Effector CD8-positive, alpha-beta T cell (primary cell): ENCODE results near the gene ZEB2.

Source experiments
- DNase-seq: peaks from one replicate; lab custom pipeline; 2025; lab: John Stamatoyannopoulos, UW

Gene ZEB2

DNA sequence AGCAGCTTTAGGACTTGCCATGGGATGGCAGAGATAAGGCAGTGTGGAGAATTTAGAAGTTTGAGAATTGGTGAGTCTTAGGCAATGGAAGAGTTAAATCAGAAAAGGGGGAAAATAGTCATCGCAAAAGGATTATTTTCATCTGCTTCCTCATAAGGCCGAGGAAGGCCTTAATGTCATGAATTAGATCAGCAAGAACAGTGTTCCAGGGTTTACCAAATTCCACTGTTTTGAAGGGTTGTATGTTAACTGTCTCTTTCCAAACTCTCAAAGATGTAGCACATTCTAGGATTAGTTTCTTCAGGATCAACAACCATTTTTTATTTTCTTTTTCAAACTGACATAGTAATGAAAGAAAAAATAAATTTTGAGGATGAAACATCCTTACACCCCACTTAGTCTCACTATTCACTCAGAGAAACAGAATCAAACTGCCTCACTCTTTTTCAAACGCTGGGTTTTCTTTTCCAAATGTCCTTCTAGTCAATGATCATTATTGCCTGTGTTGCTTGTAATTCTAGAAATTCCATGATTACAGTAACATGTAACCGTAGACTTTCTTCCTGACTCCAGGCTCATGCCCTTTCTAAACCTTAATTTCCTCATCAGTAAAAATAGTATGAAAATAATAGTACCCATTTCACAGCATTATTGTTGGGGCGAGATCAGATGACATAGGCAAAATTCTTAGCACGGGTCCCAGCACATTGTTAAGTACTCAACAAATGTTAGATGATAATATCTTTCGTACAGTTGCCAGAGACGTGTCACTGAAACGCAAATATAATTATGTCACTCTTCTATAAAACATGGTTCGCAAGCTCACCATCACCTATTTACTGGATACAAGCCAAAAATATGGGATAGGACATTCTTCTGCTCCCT lies 23.6 kb downstream of the ZEB2 start:
- no peak for DNase-seq

DNA sequence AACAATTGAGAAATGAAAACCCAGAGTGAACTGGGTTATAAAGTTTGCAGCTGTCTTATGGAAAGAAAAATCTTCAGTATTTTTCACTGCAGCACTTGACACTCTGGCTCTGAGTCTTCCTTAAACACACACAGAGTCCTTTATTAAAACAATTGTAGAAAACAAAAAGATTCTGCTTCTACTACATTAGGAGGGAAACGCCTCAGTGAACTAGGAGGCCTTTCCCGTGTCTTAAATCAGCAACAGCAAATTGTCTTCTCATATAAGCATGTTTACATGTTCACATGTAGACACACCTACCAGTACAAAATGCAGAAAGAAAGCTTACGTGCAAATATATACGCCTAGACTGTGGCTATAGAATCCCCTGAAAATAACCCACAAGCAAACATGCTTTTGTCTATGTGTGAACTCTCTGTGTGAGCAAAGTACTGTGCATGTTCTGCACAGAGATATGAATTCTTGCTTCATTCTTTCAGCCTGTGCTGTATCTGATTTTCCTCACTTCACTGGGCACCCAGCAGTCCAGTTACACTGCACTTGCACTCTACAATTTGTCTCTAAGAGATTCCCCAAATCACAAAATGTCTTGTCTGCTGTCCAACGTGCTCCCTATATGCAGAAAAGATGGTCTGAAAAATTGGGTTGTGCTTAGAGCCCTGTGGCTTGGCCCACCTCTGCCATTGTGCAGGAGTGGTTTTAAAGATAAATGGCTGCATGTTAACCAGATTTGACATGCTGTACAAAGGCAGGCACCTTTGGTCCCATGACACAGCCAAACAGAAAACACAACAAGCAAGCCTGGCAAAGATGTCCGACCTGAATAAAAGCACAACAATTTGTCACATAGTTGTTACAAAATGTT lies 24.5 kb downstream of the ZEB2 start:
- DNase-seq: no peak

GRCh38 chr2:144493027-144493809 lies 26.7 kb downstream of the ZEB2 start:
- no peak for DNase-seq

DNA sequence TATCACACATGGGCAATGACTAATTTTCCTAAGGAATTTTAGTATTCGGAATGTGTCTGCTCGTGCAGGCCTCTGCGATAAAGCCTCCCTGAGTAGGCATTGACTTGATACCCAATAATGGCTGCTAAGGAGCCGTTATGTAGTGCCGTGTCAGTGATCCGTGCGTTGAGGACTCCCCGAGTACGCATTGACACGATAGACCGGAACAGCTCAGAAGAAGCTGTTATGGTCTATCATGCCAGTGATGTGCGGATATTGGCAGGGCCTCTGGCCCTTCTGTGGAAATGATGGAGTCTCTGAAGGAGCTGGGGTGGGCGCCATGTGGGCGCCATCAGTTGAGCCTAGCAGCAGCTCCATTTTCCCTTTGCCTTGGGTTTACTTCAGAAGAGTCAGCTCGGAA lies 29.1 kb downstream of the ZEB2 start:
- DNase-seq: no peak

- no peak for DNase-seq
These were observed 29.9 kb downstream of the ZEB2 start for GRCh38 chr2:144490017-144490416.

DNA sequence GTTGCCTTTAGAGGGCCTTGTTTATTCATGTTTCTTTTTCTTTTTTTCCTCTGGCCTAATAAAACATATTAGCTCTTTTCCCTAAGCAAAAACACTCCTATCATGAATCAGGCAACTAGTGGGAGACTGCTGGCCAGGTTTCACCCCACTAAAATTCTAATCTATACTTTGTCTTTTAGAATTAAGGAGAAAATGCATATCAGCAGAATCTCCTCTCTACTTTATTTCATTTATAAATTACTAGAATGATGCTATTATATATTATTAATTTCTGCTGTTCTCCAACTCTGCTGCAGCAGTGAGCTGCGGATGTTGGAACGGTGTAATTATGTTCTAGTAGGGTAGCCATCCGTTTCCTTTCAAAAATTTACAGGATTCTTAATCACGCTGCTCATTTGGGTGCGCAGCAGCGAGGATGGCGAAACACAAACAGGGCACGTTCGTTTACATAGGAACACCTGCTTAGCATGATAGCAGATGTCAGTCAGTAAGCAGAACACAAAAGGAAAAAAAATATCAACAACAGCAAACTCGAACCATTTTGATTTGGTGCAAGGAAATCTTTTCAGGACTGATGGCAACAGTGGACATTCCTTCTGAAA lies 30.5 kb downstream of the ZEB2 start:
- DNase-seq: no peak

GRCh38 chr2:144484201-144484948 lies 35.5 kb downstream of the ZEB2 start:
- DNase-seq: no peak

DNA sequence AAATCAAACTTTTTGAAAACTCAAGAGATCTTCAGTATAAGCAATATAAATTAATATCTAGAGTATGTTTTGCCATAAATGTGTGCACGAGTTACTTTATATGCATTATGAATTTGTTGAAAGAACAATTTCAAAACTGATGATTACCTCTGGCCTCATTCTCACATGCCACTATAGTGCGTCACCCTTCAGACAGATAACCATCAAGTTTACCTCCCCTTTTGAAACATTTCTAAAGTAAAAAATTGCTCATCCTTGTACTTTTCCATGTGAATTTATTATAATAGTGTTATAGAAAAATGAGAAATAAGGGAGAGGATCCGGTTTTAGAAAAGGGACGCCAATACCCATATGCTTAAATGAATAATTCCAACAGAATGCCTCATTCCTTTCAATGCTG lies 38.3 kb downstream of the ZEB2 start:
- no peak for DNase-seq

GRCh38 chr2:144481109-144481508 lies 38.8 kb downstream of the ZEB2 start:
- DNase-seq: no peak

- no peak for DNase-seq
These were observed 39.6 kb downstream of the ZEB2 start for GRCh38 chr2:144480285-144480684.

GRCh38 chr2:144479659-144480058 lies 40.3 kb downstream of the ZEB2 start:
- DNase-seq: no peak

DNA sequence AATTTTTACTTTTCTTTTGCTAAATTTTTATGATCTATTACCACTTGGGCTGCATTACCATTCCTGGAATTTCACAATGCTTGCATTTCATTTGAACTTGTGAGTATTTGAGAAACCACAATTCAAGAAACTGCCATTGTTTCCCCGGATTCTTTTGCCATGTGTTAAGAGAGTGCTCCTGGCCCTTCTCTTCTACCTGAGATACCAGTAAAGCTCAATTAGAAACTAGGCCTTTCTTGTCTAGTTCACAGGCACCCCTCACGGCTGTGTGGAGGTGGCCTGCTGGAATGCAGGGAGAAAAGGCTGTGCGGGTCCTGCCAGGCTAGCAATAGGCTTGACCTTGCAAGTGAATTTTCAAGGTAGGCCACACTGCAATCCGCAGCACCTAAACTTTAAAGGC lies 40.8 kb downstream of the ZEB2 start:
- no peak for DNase-seq

GRCh38 chr2:144477957-144478311 lies 42.0 kb downstream of the ZEB2 start:
- DNase-seq: no peak

DNA sequence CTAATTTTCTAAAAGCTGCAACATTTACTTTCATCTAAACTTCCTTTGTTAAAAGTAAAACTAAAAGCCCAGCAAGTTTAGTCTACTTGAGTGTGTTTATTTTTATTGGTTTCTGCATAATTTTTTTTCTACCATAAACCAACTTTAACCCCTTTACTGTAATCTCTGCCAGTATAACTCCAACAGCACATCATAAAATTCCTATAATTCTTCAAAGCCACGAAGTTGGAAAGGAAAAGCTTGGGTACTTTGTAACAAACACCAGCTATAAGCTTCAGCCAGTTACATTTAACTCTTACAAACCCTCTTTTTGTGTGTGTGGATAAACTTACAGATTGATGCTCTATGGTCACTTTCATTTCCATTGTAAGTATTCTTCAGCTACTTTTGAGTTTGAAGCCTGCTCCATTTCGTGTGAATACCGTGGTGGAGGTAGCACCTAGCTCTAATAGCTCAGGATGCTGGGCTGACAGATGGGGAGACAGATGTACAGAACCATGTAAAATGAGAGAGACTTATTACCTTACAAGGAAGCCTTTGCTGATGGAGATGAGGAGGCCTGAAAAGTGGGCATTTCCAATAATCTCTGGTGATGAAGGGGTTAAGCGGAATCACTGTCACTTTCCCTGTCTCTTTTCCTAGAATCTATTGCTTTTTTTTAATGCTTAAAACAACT lies 42.5 kb downstream of the ZEB2 start:
- DNase-seq: no peak

DNA sequence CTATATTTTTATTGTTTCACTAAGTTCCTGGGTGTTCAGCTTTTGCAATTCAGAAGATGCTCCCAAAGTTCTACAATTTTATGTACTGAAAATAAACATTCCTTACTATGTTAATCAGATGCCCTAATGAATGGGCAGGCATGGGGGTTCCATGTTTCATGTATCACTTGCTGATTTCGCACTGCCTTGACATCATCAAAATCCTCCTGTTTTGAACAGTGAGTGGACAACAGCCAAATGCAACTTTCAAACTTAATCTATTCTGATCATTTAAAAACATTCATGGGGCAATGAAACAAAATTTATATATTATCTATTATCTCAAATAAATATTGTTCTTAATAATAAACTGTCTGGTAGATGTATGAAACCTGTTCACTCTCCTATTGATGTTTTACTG lies 43.2 kb downstream of the ZEB2 start:
- DNase-seq: no peak

GRCh38 chr2:144475569-144476275 lies 44.2 kb downstream of the ZEB2 start:
- no peak for DNase-seq

DNA sequence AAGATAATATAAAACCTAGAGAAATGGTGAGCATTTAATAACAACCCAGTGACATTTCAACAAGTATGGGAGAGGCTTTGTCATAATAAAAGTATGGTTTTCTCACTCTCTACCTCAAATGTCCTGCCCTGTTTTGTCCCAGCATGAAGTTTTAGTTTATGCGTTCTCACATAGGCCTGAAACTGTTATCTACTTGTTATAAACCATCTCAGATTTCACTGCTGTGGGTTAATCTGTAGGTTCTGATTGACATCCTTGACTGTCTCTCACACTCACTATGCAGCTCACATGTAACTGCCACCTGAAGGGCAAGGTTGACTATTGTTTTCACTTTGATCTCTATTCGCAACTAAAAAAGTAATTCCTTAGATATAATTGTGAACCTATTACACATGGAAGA lies 44.9 kb downstream of the ZEB2 start:
- DNase-seq: no peak

- DNase-seq: no peak
These were observed 45.9 kb downstream of the ZEB2 start for GRCh38 chr2:144474017-144474416.

GRCh38 chr2:144472911-144473310 lies 47.0 kb downstream of the ZEB2 start:
- DNase-seq: no peak

GRCh38 chr2:144472046-144472412 lies 47.9 kb downstream of the ZEB2 start:
- no peak for DNase-seq
